ENCODE results near the gene KCNAB1.

The KCNAB1 gene

DNA sequence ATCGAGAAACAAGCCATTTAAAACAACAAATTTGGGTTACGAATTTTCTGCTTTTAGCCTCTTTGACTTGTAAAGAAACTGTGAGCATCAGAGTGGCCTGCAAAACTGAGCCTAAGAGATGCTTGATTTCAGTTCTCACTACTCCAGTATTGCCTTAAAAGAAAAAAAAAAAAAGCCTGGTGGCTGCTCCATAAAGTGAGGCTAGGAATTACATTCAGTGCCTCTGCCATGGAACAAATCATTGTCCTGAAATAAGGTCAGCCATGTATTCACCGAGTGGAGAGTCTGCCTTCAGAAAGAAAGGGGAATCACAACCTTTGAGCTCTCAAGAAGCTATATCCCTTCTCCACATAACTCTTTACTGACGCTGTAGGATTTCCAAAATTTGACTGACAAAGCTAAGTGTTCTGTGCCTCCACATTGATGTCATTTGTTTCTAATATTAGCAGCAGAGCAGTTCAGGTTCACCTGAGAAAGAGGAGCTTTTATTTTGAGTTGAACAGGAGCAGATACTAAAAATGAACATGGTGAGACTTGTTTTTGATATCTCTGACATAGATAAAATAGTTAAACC is 297.3 kb downstream of the KCNAB1 start:
- DNase-seq: no peak
- TF ChIP-seq POLR2A (IDR thresholded peaks at IDR 0.05; ENCODE audit: low read length): no peak

DNA sequence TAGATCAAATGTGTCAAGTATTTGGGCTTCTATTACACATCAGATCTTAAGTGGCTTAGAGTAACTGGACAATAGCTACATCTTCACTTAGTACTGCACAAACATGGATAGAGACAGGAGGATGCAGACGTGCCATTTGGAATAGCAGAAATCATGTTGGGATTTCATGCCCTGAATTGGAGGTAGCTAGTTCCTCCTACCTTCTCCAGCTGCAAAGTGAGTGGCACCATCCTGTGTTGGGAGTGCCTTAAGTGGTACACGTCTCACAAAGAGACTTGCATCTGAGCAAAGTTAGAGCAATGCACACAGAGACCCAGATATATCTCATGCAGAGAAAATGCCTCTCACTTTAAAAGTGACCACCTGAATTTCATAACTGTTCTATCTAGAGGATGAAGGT is 298.1 kb downstream of the KCNAB1 start:
- DNase-seq: no peak
- TF ChIP-seq GATA1 (IDR thresholded peaks at IDR 0.05; ENCODE audit: low read depth, low read length) (no peak), POLR2A (IDR thresholded peaks at IDR 0.05; ENCODE audit: low read length) (no peak)

DNA sequence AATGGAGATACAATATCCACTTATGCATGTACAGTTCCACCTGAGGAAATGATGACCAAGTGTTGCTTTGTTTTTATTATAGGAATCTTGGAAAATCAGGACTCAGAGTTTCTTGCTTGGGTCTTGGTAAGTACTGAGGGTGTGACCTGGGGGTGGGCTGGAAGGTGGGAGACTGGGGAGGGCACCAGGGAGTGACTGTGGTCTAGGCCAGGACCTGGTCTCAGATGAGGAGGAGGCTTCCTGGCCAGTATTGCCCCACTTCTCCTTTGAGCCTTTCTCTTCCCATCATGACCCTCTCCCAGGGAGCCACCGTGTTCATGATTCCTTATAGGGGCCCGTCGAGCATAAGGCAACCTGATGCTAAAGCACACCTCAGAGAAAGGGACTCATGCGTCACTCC is 301.2 kb downstream of the KCNAB1 start:
- DNase-seq: no peak
- no peak for TF ChIP-seq POLR2A (IDR thresholded peaks at IDR 0.05; ENCODE audit: low read length)
- no peak for TF ChIP-seq GATA1 (IDR thresholded peaks at IDR 0.05; ENCODE audit: low read depth, low read length)

DNA sequence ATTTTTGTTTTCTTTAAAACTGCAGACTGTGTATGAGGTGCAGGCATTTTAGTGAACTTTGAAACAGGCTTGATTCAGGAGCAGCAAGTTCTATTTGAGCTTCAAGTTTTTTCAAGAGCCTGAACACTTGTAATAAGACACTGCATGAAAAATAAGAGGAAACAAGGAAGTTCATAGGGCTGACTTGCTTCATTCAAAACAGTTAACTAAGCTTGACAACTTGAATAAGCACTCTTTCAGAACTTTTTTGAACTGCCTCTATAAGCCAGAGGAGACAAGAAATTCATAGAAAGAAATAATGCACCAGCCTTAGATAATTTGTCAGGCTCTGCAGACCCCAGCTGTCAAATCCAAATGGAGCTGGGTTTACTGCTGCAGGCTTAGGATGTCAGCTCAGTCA is 304.4 kb downstream of the KCNAB1 start:
- DNase-seq: no peak
- no peak for TF ChIP-seq GATA1 (IDR thresholded peaks at IDR 0.05; ENCODE audit: low read depth, low read length)
- no peak for TF ChIP-seq POLR2A (IDR thresholded peaks at IDR 0.05; ENCODE audit: low read length)

DNA sequence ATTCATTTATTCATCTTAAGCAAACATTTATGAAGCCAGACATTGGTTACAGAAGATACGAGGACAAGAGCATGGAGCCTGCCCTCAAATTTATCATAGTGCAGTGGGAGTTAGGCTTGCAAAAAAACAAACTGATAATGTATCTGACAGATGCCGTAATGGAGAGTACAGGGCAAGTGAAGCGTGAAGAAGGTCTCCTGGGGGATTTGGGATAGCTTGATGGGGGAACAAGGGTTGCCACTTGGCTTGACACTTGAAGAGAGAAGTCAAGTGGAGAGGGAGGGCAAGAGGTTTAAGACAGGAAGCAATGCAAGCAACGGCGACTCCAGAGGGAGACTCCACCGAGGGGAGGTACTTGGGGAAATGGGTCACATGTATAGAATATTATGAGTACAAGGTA is 305.3 kb downstream of the KCNAB1 start:
- DNase-seq: no peak
- TF ChIP-seq POLR2A (IDR thresholded peaks at IDR 0.05; ENCODE audit: low read length) (no peak), GATA1 (IDR thresholded peaks at IDR 0.05; ENCODE audit: low read depth, low read length) (no peak)

DNA sequence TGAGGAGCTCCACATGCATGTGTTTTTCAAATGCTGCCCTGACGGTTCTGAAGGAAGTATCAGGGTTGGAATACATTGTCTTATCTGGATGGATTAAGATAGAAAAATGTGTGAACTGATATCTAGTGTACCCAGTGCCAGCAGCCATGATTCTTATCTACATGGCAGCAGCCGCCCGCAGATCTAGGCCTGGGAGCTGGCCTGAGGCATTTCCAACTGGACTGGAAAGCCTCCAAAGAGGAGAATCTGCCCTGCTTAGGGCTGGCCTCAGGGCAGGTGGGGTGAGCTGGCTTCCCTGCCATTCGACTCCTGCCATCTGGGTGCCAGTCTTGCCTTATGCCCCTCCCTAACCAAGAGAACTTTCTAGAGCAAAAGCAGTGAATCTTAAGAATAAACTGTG is 308.7 kb downstream of the KCNAB1 start:
- no peak for DNase-seq
- TF ChIP-seq GATA1 (IDR thresholded peaks at IDR 0.05; ENCODE audit: low read depth, low read length) (no peak), POLR2A (IDR thresholded peaks at IDR 0.05; ENCODE audit: low read length) (no peak)

DNA sequence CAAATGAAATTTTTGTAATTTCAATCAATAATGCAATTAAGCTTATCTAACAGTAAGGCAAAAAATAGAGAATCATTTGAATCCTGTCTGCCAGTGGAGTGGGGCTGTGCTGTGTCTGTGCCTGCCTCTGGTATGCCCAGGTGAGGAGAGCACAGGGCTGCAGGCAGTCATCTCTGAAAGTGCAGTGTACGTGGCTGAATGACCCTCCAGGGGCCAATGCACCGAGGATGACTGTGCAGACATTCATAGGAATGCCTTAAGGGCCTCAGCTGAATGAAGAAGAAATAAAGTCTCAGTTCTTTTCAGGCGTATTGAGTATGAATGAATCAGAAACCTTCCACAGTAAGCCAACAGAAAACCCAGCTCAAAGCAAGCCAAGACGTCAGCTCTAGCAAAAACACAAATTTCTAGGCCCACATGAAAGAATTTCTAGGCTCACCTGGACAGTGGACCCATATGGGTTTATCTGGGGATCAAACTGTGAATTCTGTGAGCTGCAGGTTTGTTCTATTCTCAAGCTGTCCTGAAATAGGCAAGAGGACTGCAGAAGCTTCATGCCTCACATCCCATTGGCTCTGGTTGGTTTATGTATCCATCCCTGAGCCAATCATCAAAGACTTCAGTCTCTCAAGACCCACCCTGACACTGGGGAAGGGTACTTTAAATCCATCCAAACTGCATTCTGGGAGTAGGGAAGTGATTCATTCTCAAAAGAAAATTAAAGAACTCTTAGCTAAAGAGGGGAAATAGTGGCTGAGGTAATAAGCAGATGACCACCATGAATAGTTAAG is 311.2 kb downstream of the KCNAB1 start:
- DNase-seq: no peak
- no peak for TF ChIP-seq POLR2A (IDR thresholded peaks at IDR 0.05; ENCODE audit: low read length)
- no peak for TF ChIP-seq GATA1 (IDR thresholded peaks at IDR 0.05; ENCODE audit: low read depth, low read length)

DNA sequence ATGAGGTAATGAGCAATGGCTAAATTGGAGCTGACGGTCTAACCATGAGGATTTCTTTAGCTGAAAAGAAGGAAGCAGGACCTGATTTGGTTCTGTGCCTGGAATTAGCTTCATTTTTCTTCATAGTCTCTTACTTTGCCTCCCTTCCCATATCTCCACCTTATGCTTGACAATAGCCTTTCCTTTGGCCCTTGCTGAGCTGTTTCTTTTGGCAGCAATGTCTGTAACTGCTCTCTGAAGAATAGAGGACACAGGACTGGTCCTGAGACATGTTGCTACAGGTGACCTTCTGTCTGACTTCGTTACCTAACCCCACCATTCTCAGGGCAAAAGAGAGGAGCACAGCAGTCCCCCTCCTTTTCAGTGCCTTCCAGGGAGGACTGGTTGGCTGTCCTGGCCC is 312.2 kb downstream of the KCNAB1 start:
- no peak for TF ChIP-seq GATA1 (IDR thresholded peaks at IDR 0.05; ENCODE audit: low read depth, low read length)
- TF ChIP-seq POLR2A (IDR thresholded peaks at IDR 0.05; ENCODE audit: low read length): no peak
- DNase-seq: no peak

DNA sequence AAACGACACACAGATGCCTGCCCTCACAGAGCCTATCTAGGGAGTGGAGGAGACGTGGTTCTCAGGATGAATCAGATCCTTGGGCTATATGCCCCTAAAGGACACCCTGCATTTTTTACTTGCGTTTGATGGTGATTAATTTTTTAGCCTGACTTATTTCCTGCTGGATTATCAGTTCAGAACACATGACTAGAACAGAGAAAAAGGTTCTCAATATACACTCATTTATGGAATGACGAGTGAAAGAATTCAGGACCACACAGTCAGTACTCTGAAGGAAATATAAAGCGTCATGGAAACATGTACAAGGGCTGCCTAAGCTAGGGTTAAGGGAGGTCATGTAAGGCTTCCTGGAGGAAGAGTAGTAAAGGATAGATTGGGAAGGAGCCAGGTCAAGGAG is 312.8 kb downstream of the KCNAB1 start:
- no peak for TF ChIP-seq GATA1 (IDR thresholded peaks at IDR 0.05; ENCODE audit: low read depth, low read length)
- no peak for TF ChIP-seq POLR2A (IDR thresholded peaks at IDR 0.05; ENCODE audit: low read length)
- no peak for DNase-seq

DNA sequence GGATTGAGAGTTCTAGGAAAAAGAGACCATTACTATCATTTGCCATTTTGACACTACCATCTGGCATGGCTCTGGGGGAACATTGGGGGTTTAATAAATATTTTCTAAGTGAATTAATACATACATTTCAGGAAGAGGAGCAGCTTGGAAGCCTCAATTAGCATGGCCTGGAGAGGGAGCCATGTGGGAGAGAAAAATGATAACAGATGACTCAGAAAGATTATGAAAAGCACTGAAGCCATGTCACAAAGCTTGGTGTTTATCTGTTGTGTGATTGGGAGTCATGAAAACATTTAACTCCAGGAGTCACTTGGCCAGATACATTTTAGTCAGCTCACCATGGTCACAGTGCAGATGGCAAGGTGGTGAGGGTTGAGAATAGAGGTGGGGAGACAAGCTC is 313.5 kb downstream of the KCNAB1 start:
- TF ChIP-seq POLR2A (IDR thresholded peaks at IDR 0.05; ENCODE audit: low read length) (no peak), GATA1 (IDR thresholded peaks at IDR 0.05; ENCODE audit: low read depth, low read length) (no peak)
- DNase-seq: no peak

DNA sequence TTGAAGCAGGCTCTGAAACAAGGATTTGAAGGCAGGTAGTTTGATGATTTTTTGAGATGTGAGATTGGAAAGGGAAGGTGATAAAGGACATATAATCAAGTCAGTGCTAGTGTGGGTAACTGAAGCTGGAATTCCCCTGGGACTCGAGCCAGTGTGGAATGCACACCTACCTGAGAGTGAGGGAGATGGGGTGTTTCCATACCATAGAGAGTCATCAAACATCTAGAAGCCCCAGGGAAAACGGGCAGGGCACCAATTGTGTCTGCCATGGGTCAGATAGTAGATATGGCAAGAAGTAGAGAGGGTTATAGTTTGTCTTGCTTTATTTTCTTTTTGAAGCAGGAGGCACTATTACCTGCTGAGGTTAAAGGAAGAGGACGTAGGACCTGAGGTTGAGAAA is 314.5 kb downstream of the KCNAB1 start:
- TF ChIP-seq GATA1 (IDR thresholded peaks at IDR 0.05; ENCODE audit: low read depth, low read length) (no peak), POLR2A (IDR thresholded peaks at IDR 0.05; ENCODE audit: low read length) (no peak)
- DNase-seq: no peak

DNA sequence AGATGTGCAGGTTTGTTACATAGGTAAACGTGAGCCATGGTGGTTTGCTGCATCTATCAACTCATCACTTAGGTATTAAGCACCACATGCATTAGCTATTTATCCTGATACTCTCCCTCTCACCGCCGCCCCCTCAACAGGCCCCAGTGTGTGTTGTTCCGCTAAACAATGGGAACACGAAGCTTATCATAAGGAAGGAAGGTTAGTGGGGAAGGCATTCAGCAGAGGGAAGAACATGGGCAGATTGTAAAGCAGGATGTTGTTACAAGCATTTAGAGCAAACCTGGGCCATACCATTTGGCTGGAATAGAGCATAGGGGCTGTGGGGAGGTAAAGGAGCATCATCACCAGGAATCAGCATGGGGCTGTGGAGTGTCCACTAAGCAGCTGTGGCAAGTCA is 322.7 kb downstream of the KCNAB1 start:
- TF ChIP-seq POLR2A (IDR thresholded peaks at IDR 0.05; ENCODE audit: low read length) (no peak), GATA1 (IDR thresholded peaks at IDR 0.05; ENCODE audit: low read depth, low read length) (no peak)
- no peak for DNase-seq

DNA sequence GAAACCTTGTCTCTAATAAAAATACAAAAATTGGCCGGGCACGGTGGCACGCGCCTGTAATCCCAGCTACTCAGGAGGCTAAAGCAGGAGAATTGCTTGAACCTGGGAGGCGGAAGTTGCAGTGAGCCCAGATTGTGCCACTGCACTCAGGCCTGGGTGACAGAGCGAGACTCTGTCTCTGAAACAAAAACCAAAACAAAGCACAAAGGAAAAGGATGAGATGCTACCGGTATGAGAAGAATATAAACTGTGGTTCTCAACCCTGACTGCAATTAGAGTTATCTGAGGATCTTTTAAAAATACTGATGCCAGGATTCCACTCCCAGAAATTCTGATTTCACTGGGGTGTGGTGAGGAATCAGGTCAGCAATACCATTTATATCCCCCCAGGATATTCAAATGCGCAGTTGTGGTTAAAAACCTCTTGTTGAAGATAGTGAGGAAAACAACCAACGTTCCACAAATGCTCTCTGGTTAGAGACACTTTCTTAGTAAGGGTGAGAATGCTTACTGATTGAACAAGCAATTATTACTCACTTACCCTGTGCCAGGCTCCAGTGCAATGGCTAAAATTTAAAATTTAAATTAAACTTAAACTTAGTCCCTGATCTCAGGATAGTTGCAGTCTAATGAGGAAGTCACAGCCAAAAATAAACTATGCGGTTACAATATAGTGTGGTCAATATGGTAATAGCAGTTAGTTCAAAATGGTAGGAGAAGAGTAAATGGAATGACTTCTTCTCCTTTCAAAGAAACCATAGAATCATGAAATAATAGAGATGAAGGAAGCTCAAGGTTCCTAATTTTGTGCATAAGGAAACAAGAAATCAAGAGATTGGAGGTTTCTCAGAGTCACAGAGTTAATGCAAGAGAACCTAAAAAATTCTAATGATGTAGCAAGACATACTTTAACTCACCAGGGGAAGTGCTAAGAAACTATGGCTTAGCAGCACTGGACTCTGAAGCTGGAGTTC is 325.0 kb downstream of the KCNAB1 start:
- TF ChIP-seq POLR2A (IDR thresholded peaks at IDR 0.05; ENCODE audit: low read length) (no peak), GATA1 (IDR thresholded peaks at IDR 0.05; ENCODE audit: low read depth, low read length) (no peak)
- no peak for DNase-seq

DNA sequence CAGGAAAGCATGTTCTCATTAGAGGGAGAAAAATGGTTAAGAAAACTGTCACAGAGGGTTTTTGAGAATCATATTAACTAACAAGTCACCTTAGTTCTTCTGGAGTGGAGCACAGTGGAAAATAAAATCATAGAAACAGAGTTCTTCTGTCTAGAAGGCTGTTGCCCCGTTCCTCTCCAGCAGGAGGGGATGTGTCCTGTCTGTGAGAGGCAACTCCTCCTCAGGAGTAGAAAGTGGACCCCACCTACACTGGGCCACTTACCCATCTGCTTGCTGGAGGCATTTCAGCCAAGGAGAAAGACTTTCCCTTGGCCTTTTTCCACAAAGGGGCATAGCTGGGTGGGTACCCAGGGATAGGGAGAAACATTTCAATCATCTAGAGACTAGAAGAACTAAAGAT is 327.9 kb downstream of the KCNAB1 start:
- peak; percentile 51 to 52 for DNase-seq
- TF ChIP-seq GATA1 (IDR thresholded peaks at IDR 0.05; ENCODE audit: low read depth, low read length) (no peak), POLR2A (IDR thresholded peaks at IDR 0.05; ENCODE audit: low read length) (no peak)

Data from erythroblast (primary cell).